ENCODE data around the gene POLR2A. TPM values are rescaled to one million over a fixed set of nuclear protein-coding genes. Genes with fewer than 3 reads are reported as not detected.

Gene POLR2A
- total and polyA plus RNA-seq, 10 of the 15 experiments (the other 5 are each of a cell fraction or from before 2014, with no cell fraction given): 1.7 to 121 (median 33.4) TPM

DNA sequence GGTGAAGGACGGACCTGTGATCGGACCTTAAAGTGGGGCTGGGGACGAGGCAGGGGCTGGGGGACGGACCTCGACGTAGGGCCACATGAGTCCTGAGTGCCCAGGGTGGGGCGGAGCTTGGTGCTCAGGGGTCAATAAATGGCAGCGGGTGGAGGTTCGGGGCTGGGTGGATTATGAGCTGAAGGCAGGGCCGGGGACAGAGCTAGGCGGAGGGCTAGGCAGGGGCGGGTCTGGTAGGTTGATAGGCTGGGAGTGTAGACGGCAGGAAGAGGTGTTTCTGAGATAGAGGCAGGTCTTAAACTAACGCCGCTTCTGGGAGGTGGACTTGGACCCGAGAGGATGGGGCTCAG is 38.6 kb upstream of the POLR2A start (continued):
- TF ChIP-seq EZH2 (IDR thresholded peaks at IDR 0.05; ENCODE audit: borderline replicate concordance, control insufficient read depth, low read depth, low read length) (no peak), MTA2 (IDR thresholded peaks at IDR 0.05; ENCODE audit: low read depth) (no peak)

DNA sequence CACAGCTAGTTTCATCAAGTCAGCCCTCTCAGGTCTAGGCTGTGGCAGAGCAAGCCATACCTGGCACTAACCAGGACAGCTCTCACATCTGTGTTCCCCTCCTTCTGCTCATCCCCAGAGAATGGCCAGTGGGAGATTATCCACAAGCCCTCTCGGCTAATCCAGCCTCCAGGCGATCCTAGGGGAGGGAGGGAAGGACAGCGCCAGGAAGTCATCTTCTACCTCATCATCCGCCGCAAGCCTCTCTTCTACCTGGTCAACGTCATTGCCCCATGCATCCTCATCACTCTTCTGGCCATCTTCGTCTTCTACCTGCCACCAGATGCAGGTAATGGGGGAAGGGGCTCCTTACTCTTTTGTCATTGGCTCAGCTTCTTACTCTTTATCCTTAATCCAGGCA is 35.7 kb upstream of the POLR2A start:
- peaks cover 1 to 5% of the 10 kb centered on the region in 2 experiments; a peak in 2 of 4 replicates for H3K27me3 ChIP-seq (replicated peaks in 1 of 2; ENCODE audit: control insufficient read depth in 2 of 2, insufficient read depth in 2 of 2, low read length in 1 of 2)
- ChIA-PET RAD21 (ENCODE audit: unreplicated experiment) (no interaction called here), CTCF (no interaction called here), POLR2A (interaction anchor here (0.7 to 1.1 kb wide), 2 partner anchors 8 to 46 kb away, joined by 3 to 4 read pairs; no protein-coding TSS in a partner anchor), SMC1A (ENCODE audit: uncharacterized antibody, unreplicated experiment) (no interaction called here)
- intact Hi-C loops (cut with micrococcal nuclease; ENCODE audit: unreplicated experiment): no loop called here
- DNase-seq (ENCODE audit: low read depth, low spot score): no peak
- peaks cover 6% of the 10 kb centered on the region for H3K4me1 ChIP-seq (ENCODE audit: control insufficient read depth, insufficient read depth, low read length)
- WGBS (ENCODE audit: insufficient coverage, insufficient replicate concordance, low lambda C conversion rate, missing lambda C conversion rate): 48% methylated on average over 7 of the region's 7 CpGs
- H3K4me3 ChIP-seq: no peak overlapping the region
- no peaks in the 10 kb centered on the region for H3K79me2 ChIP-seq (ENCODE audit: control insufficient read depth, insufficient read depth, low read length)
- no TSS peak for BruUV-seq (replicated peaks)
- H3K27ac ChIP-seq (ENCODE audit: control insufficient read depth, insufficient read depth): no peak overlapping the region
- ATAC-seq: no peak
- no peak for FAIRE-seq
- no peak overlapping the region for H3K4me2 ChIP-seq (ENCODE audit: control insufficient read depth, insufficient read depth)
- H3K9ac ChIP-seq (ENCODE audit: control insufficient read depth, insufficient read depth, low read length): no peak overlapping the region
- TF ChIP-seq, protein P1, sequence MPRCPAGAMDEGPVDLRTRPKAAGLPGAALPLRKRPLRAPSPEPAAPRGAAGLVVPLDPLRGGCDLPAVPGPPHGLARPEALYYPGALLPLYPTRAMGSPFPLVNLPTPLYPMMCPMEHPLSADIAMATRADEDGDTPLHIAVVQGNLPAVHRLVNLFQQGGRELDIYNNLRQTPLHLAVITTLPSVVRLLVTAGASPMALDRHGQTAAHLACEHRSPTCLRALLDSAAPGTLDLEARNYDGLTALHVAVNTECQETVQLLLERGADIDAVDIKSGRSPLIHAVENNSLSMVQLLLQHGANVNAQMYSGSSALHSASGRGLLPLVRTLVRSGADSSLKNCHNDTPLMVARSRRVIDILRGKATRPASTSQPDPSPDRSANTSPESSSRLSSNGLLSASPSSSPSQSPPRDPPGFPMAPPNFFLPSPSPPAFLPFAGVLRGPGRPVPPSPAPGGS (IDR thresholded peaks at IDR 0.05; ENCODE audit: borderline replicate concordance, insufficient read depth, low read depth, low read length, poor library complexity, severe bottlenecking): no peak
- TF ChIP-seq SIN3A (IDR thresholded peaks at IDR 0.05; ENCODE audit: low read depth, low read length) (no peak), SUZ12 (IDR thresholded peaks at IDR 0.05; ENCODE audit: unreplicated experiment) (no peak), MTA2 (IDR thresholded peaks at IDR 0.05; ENCODE audit: low read depth) (no peak), WRNIP1 (IDR thresholded peaks at IDR 0.05; ENCODE audit: borderline replicate concordance, low read depth, low read length) (no peak), EGR1 (IDR thresholded peaks at IDR 0.05; ENCODE audit: borderline replicate concordance in 1 of 2, low read depth in 2 of 2, low read length in 2 of 2) (no peak), ZNF24 (IDR thresholded peaks at IDR 0.05) (no peak), ETV6 (conservative IDR thresholded peaks at IDR 0.05 in 1 of 2, IDR thresholded peaks at IDR 0.05 in 1 of 2; ENCODE audit: borderline replicate concordance in 1 of 2, low read depth in 1 of 2) (no peak), NFYB (IDR thresholded peaks at IDR 0.05; ENCODE audit: insufficient read depth, low read depth, low read length) (no peak)
- H3K9me3 ChIP-seq (replicated peaks; ENCODE audit: control insufficient read depth, insufficient read depth, low read length): no peaks in the 10 kb centered on the region
- no peak overlapping the region for H2AFZ ChIP-seq (ENCODE audit: control insufficient read depth, low read depth, low read length)
- in situ Hi-C loops (cut with MboI): no loop called here
- no peaks in the 10 kb centered on the region for H3K36me3 ChIP-seq (ENCODE audit: control insufficient read depth in 2 of 2, insufficient read depth in 2 of 2, low read length in 1 of 2)
- H4K20me1 ChIP-seq (ENCODE audit: control insufficient read depth, insufficient read depth): no peaks in the 10 kb centered on the region

Measured in GM12878 (cell line).